ENCODE results near the gene PLEKHA6. TPM values are rescaled to one million over a fixed set of nuclear protein-coding genes. Genes with fewer than 3 reads are reported as not detected.

The PLEKHA6 gene
- total RNA-seq, 2 experiments from 2014 or later: 0.53 to 0.82 TPM

- POLR2A ChIA-PET: no interaction called here
- H3K9me3 ChIP-seq (ENCODE audit: control insufficient read depth in 1 of 2, insufficient read depth in 1 of 2, low read length in 2 of 2): peaks cover 0 to 4% of the 10 kb centered on the region in 2 experiments
- intact Hi-C loops (cut with DNase I, micrococcal nuclease): no loop called here
- no peaks in the 10 kb centered on the region for H3K4me1 ChIP-seq (ENCODE audit: insufficient read depth, low read length)
- Mint-ChIP-seq H3K9me3 (no peaks in the 10 kb centered on the region), H3K36me3 (ENCODE audit: low read depth) (no peaks in the 10 kb centered on the region), H3K27ac (no peak overlapping the region), H3K27me3 (no peaks in the 10 kb centered on the region), H3K4me3 (no peak overlapping the region), H3K4me1 (ENCODE audit: low read depth) (no peaks in the 10 kb centered on the region)
- H3K4me3 ChIP-seq (ENCODE audit: low read length): no peak overlapping the region
- no peak for DNase-seq
- H3K27ac ChIP-seq (ENCODE audit: low read depth in 1 of 2, low read length in 2 of 2): no peak overlapping the region
- no peak for ATAC-seq (ENCODE audit: poor library complexity)
- CTCF ChIA-PET: no interaction called here
- no peak for TF ChIP-seq CTCF (IDR thresholded peaks at IDR 0.05)
- H3K36me3 ChIP-seq (ENCODE audit: insufficient read depth, low read length): no peaks in the 10 kb centered on the region
- H3K27me3 ChIP-seq (ENCODE audit: control insufficient read depth in 1 of 2, insufficient read depth in 2 of 2, low read length in 2 of 2): no peaks in the 10 kb centered on the region
These were observed 99.9 kb downstream of the PLEKHA6 start for GRCh38 chr1:204259782-204260181.

GRCh38 chr1:204259196-204259595 lies 100.5 kb downstream of the PLEKHA6 start:
- TF ChIP-seq CTCF (IDR thresholded peaks at IDR 0.05): no peak
- ChIA-PET POLR2A (no interaction called here), CTCF (no interaction called here)
- H3K27me3 Mint-ChIP-seq: no peaks in the 10 kb centered on the region
- no peak overlapping the region for H3K27ac ChIP-seq (ENCODE audit: low read depth in 1 of 2, low read length in 2 of 2)
- H3K9me3 Mint-ChIP-seq: no peaks in the 10 kb centered on the region
- H3K27ac Mint-ChIP-seq: no peak overlapping the region
- H3K4me1 ChIP-seq (ENCODE audit: insufficient read depth, low read length): no peaks in the 10 kb centered on the region
- no peak overlapping the region for H3K4me3 Mint-ChIP-seq
- no peak for DNase-seq
- H3K4me3 ChIP-seq (ENCODE audit: low read length): no peak overlapping the region
- H3K27me3 ChIP-seq (ENCODE audit: control insufficient read depth in 1 of 2, insufficient read depth in 2 of 2, low read length in 2 of 2): no peaks in the 10 kb centered on the region
- ATAC-seq (ENCODE audit: poor library complexity): no peak
- H3K9me3 ChIP-seq (ENCODE audit: control insufficient read depth in 1 of 2, insufficient read depth in 1 of 2, low read length in 2 of 2): peaks cover 0 to 4% of the 10 kb centered on the region in 2 experiments
- no peaks in the 10 kb centered on the region for H3K36me3 ChIP-seq (ENCODE audit: insufficient read depth, low read length)
- no peaks in the 10 kb centered on the region for H3K4me1 Mint-ChIP-seq (ENCODE audit: low read depth)
- intact Hi-C loops (cut with DNase I, micrococcal nuclease): no loop called here
- no peaks in the 10 kb centered on the region for H3K36me3 Mint-ChIP-seq (ENCODE audit: low read depth)

- CTCF ChIA-PET: no interaction called here
- peaks cover 0 to 4% of the 10 kb centered on the region in 2 experiments for H3K9me3 ChIP-seq (ENCODE audit: control insufficient read depth in 1 of 2, insufficient read depth in 1 of 2, low read length in 2 of 2)
- H3K36me3 ChIP-seq (ENCODE audit: insufficient read depth, low read length): no peaks in the 10 kb centered on the region
- ATAC-seq (ENCODE audit: poor library complexity): no peak
- H3K27me3 ChIP-seq (ENCODE audit: control insufficient read depth in 1 of 2, insufficient read depth in 2 of 2, low read length in 2 of 2): no peaks in the 10 kb centered on the region
- POLR2A ChIA-PET: no interaction called here
- no peaks in the 10 kb centered on the region for H3K9me3 Mint-ChIP-seq
- H3K4me1 ChIP-seq (ENCODE audit: insufficient read depth, low read length): no peaks in the 10 kb centered on the region
- DNase-seq: peak in 9 of 14 experiments; percentile 2 to 43 (median 19)
- peak; percentile 34 for TF ChIP-seq CTCF (IDR thresholded peaks at IDR 0.05)
- intact Hi-C loops (cut with DNase I, micrococcal nuclease): loop anchor here in 1 of 2 experiments (1.0 kb wide), 1 partner anchor 105 kb away; no protein-coding TSS in a partner anchor
- no peak overlapping the region for H3K27ac Mint-ChIP-seq
- no peaks in the 10 kb centered on the region for H3K4me1 Mint-ChIP-seq (ENCODE audit: low read depth)
- H3K27ac ChIP-seq (ENCODE audit: low read depth in 1 of 2, low read length in 2 of 2): no peak overlapping the region
- no peak overlapping the region for H3K4me3 Mint-ChIP-seq
- H3K27me3 Mint-ChIP-seq: no peaks in the 10 kb centered on the region
- H3K36me3 Mint-ChIP-seq (ENCODE audit: low read depth): no peaks in the 10 kb centered on the region
- no peak overlapping the region for H3K4me3 ChIP-seq (ENCODE audit: low read length)
These were observed 101.3 kb downstream of the PLEKHA6 start for GRCh38 chr1:204258213-204259115.

All from CD4-positive, alpha-beta T cell (primary cell).